Activated naive CD4-positive, alpha-beta T cell treated with Interleukin-2 at 50 U/mL for 16 hours (primary cell): Measurements from ENCODE around the gene RNPEPL1.
A peak's percentile ranks its signal among the peaks of the same experiment; 100 is the strongest.

Experiments
- DNase-seq: peaks from one replicate; pipeline ENCODE4 v3.0.0-alpha.2; 2020

Gene RNPEPL1

GRCh38 chr2:240565333-240566202, 2.7 kb upstream of the RNPEPL1 start:
- DNase-seq: peak; percentile 92

DNA sequence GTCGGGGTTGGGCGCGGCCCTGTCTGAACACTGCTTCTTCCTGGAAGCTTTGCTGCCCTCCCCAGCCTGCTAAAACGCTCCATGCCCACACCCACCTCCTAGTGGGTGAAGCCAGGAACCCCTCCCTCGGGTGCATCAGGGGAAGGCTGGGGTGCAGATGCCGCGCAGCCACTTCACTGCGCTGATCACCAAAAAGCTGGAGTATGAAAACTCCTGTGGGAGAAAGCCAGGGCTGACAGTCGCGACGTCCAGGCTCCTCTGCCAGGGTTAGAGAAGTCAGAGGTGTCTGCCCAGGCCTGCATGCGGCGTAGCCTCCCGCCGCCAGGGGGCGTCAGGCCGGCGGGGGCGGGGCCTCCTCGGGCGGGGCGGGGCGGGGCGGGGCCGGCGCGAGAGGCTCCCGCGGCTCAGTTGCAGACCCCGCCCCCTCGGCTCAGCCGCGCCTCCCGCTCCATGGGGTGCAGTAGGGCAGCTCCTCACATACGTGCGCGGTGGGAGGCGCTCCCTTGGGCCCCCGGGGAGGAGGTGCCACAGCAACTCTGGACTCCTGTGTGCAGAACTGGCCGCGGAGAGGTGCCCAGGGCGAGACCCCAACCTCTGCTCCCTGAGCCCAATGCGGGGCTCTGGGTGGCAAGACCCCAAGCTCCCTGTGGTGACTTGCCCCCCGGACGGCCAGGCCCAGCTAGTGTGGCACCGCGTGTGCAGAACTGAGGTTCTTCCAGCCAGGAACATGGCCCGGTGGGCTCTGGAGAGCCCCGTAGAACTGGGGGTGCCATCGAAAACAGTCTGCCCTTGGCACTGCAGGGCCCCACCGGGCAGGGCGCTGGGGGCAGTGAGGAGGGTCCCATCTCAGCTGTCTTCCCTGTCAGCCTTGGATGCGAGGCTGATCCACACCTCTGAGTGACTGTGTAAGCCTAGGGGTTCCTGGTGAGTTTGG, 1.8 kb upstream of the RNPEPL1 start:
- peak; percentile 96 for DNase-seq

- peak; percentile 29 for DNase-seq
Observed at GRCh38 chr2:240567137-240567871, 980 bp upstream of the RNPEPL1 start.

DNA sequence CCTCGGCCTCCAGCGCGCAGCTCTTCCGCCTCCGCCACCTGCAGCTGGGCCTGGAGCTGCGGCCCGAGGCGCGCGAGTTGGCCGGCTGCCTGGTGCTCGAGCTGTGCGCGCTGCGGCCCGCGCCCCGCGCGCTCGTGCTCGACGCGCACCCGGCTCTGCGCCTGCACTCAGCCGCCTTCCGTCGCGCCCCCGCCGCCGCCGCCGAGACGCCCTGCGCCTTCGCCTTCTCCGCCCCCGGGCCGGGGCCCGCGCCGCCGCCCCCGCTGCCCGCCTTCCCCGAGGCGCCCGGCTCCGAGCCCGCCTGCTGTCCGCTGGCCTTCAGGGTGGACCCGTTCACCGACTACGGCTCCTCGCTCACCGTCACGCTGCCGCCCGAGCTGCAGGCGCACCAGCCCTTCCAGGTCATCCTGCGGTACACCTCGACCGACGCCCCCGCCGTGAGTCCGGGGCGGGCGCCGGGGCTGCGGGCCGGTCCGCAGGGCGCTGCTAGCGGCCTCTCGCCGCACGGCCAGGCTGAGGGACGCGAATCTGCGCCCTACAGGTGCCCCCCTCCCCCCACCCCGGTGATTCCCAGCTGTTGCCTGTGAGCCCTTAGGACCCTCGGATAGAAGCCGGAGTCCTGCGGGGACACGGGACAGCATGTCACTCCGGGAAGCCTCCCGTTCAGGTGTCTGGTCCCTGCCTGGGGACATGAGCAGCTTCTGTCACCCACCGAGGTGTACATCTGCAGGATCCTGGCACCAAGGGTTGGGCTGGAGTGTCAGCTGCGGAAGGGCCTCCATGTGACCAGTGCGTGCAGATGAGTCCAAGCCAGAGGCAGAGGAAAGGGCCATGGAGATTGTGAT, 616 bp downstream of the RNPEPL1 start:
- DNase-seq: peak; percentile 44

DNA sequence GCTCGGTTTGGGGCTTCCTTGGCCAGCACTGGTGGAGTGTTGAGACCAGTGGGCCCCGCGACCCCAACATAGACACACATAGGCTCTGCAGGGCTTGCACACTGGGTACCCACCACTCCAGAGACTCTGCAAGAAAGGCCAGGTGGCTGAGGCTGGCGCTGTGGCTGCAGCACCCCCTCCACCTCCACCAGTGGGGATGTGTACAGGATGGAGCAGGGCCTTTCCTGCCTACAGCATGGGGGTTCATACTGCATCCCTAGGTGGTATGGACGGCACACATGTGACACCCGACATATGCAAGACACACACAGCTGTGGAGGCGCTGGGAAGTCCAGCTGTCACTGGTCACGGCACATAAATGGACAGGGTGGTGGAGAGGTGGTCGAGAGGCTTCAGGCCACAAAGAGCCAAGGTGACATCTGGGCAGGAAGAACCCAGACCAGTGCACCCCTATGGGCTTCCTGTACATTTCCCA, 1.3 kb downstream of the RNPEPL1 start:
- no peak for DNase-seq

GRCh38 chr2:240569998-240570530, 1.8 kb downstream of the RNPEPL1 start:
- DNase-seq: no peak

- no peak for DNase-seq
Observed at GRCh38 chr2:240570531-240571313, 2.4 kb downstream of the RNPEPL1 start.

- no peak for DNase-seq
Observed at GRCh38 chr2:240571314-240571973, 3.2 kb downstream of the RNPEPL1 start.

DNA sequence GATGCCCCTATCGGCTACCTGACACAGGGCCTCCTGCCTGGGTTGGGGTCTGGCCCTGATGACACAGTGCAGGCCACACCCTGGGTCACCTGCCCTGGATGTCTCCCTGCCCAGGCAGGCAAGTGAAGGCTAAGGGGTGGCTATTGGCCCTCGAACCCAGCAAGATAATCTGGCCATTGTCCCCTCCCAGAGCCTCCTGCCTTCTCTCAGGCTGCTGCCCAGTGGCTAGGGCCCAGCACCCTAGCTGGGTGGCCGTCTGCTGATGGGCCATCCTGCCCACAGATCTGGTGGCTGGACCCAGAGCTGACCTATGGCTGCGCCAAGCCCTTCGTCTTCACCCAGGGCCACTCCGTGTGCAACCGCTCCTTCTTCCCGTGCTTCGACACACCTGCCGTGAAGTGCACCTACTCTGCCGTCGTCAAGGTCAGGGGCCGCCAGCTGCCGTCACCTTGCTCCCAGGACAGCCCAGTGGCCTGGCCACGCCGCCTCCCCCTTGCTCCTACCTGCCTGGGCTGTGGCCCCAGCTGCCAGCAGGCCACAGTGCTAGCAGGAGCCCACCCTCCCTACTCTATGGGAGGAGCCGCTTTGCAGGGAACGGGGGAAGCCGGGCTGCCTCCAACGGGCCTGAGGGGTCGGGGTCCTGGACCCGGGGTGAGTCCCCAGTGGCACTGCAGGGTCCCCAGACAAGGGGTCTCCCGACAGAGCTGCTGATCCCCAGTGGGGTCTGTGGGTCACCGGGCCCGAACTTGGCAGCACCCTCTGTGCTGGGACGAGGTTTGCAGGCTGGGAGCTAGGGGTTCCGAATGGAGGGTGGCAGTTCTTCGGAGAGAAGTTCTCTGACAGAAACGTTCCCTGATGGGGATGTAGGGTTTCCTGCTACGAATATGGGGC, 4.1 kb downstream of the RNPEPL1 start:
- DNase-seq: no peak

DNA sequence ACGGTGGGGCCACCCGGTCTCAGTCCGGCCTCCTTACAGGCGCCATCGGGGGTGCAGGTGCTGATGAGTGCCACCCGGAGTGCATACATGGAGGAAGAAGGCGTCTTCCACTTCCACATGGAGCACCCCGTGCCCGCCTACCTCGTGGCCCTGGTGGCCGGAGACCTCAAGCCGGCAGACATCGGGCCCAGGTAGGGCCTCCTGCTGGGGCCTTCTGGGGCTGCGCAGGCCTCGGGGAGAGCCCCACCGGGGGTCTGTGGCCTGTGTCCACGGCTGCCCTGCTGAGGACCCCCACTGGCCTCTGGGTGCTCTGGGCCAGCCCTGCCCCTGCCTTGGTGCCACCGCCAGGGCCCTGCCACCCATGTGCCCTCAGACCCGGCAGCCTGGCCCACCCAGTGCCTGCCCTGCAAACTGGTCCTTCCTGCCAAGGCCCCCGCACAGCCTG, 4.8 kb downstream of the RNPEPL1 start:
- DNase-seq: no peak

- no peak for DNase-seq
Observed at GRCh38 chr2:240573516-240574385, 5.5 kb downstream of the RNPEPL1 start.

- no peak for DNase-seq
Observed at GRCh38 chr2:240574386-240575100, 6.3 kb downstream of the RNPEPL1 start.

- no peak for DNase-seq
Observed at GRCh38 chr2:240575101-240575965, 7.0 kb downstream of the RNPEPL1 start.

DNA sequence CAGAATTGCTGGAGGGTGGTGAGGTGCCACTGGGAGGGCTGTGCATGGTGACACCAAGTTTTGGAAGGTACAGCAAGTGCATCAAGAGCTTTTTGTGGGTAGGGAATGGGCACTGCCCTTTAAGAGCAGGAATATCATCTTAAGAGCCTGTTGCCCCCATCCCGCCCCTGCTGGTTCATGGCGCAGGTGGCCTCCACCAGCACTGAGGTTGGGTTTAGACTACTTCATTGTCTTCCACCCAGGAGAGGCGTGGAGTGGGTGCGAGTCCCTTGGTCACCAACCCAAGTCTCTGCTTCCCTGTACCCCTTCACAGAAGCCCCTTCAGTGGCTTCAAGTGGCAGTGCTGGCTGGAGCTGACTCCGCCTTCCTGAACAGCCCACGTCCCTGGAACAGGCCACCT, 7.8 kb downstream of the RNPEPL1 start:
- DNase-seq: no peak

- DNase-seq: no peak
Observed at GRCh38 chr2:240576436-240577205, 8.3 kb downstream of the RNPEPL1 start.
